GM12801 (cell line): ENCODE measurements around the gene BAIAP3.

Source experiments
- CTCF ChIP-seq: IDR thresholded peaks from one replicate; pipeline ENCODE4 v1.5.1; 2011; ENCODE audit warnings: control low read depth; ENCODE audit not compliant: insufficient read length; ENCODE audit errors: extremely low read depth

The BAIAP3 gene

GRCh38 chr16:1317479-1318267, 15.8 kb upstream of the BAIAP3 start:
- TF ChIP-seq CTCF = no peak

- TF ChIP-seq CTCF = no peak
These were observed 15.2 kb upstream of the BAIAP3 start for GRCh38 chr16:1318268-1318545.

GRCh38 chr16:1319041-1319440, 14.4 kb upstream of the BAIAP3 start:
- no peak for TF ChIP-seq CTCF

GRCh38 chr16:1320097-1320496, 13.3 kb upstream of the BAIAP3 start:
- no peak for TF ChIP-seq CTCF

GRCh38 chr16:1320658-1321240, 12.7 kb upstream of the BAIAP3 start:
- TF ChIP-seq CTCF = no peak

- no peak for TF ChIP-seq CTCF
These were observed 11.0 kb upstream of the BAIAP3 start for GRCh38 chr16:1322407-1322806.

GRCh38 chr16:1323296-1324239, 9.9 kb upstream of the BAIAP3 start:
- TF ChIP-seq CTCF = no peak
